Measurements from ENCODE around the gene DOCK10.
"Not testable (repeated sequence)": the region's sequence is repeated elsewhere in the genome, so short reads cannot be mapped to it uniquely, and the experiment has no call there.

DOCK10 gene

GRCh38 chr2:224941960-224942359, 100.3 kb downstream of the DOCK10 start:
- DNase-seq, result no peak

GRCh38 chr2:224940618-224941017, 101.7 kb downstream of the DOCK10 start:
- DNase-seq, result no peak

GRCh38 chr2:224938651-224939182, 103.6 kb downstream of the DOCK10 start:
- DNase-seq, result no peak

- no peak for DNase-seq
Observed at GRCh38 chr2:224937887-224938286, 104.4 kb downstream of the DOCK10 start.

- no peak for DNase-seq
Observed at GRCh38 chr2:224934526-224935188, 107.6 kb downstream of the DOCK10 start.

GRCh38 chr2:224933431-224933830, 108.8 kb downstream of the DOCK10 start:
- DNase-seq, result no peak

- no peak for DNase-seq
Observed at GRCh38 chr2:224932522-224932921, 109.7 kb downstream of the DOCK10 start.

- DNase-seq, result no peak
Observed at GRCh38 chr2:224931956-224932355, 110.3 kb downstream of the DOCK10 start.

- no peak for DNase-seq
Observed at GRCh38 chr2:224930990-224931389, 111.3 kb downstream of the DOCK10 start.

- DNase-seq, result no peak
Observed at GRCh38 chr2:224930124-224930523, 112.1 kb downstream of the DOCK10 start.

GRCh38 chr2:224929512-224929911, 112.8 kb downstream of the DOCK10 start:
- DNase-seq, result no peak

- peak; percentile 81 to 82 for DNase-seq
Observed at GRCh38 chr2:224927646-224928173, 114.6 kb downstream of the DOCK10 start.

- DNase-seq, result no peak
Observed at GRCh38 chr2:224927011-224927410, 115.3 kb downstream of the DOCK10 start.

GRCh38 chr2:224925810-224926100, 116.5 kb downstream of the DOCK10 start:
- DNase-seq, result no peak

GRCh38 chr2:224925061-224925809, 117.0 kb downstream of the DOCK10 start:
- no peak for DNase-seq

- no peak for DNase-seq
Observed at GRCh38 chr2:224924631-224925030, 117.6 kb downstream of the DOCK10 start.

GRCh38 chr2:224922142-224922727, 120.0 kb downstream of the DOCK10 start:
- no peak for DNase-seq

- no peak for DNase-seq
Observed at GRCh38 chr2:224919472-224920110, 122.7 kb downstream of the DOCK10 start.

- DNase-seq, result no peak
Observed at GRCh38 chr2:224918626-224919471, 123.4 kb downstream of the DOCK10 start.

- DNase-seq, result not testable (repeated sequence)
Observed at GRCh38 chr2:224917246-224917645, 125.0 kb downstream of the DOCK10 start.

GRCh38 chr2:224915136-224915535, 127.1 kb downstream of the DOCK10 start:
- DNase-seq, result no peak

GRCh38 chr2:224910574-224910925, 131.7 kb downstream of the DOCK10 start:
- no peak for DNase-seq
